Activated CD4-positive, alpha-beta T cell treated with anti-CD3 and anti-CD28 coated beads, Interleukin-10, Interleukin-2, amounts not matched to agents 100 ng/mL and 50 ng/mL, durations not matched to agents 16 hours and 8 hours (primary cell): Measurements from ENCODE around the gene TAGLN2.

Experiments used
- DNase-seq: peaks from one replicate; pipeline ENCODE4 v3.0.0-alpha.2; 2020

TAGLN2 gene

GRCh38 chr1:159869173-159869572 lies 56.1 kb downstream of the TAGLN2 start:
- peak; percentile 35 for DNase-seq

- no peak for DNase-seq
These were observed 56.5 kb downstream of the TAGLN2 start for GRCh38 chr1:159868766-159869165.
